GM23248 (cell line): ENCODE results near the gene STXBP6. TPM values are rescaled to one million over a fixed set of nuclear protein-coding genes. Genes with fewer than 3 reads are reported as not detected.
A peak's percentile ranks its signal among the peaks of the same experiment; 100 is the strongest.

Source experiments
- DNase-seq: peaks from one replicate; pipeline ENCODE4 v3.0.0-alpha.2; 2015
- H2AFZ ChIP-seq: fragments of 200-600 bp; sonication (generic); 2 replicates; pipeline ENCODE4 v1.6.1; 2016; ENCODE audit warnings: antibody characterized with exemption
- H3F3A ChIP-seq: fragments of 200-600 bp; sonication (generic); 2 replicates; pipeline ENCODE4 v1.6.1; 2016; ENCODE audit warnings: mild to moderate bottlenecking, antibody characterized with exemption, mixed run types; ENCODE audit not compliant: insufficient read depth
- H3K27ac ChIP-seq: fragments of 200-600 bp; sonication (generic); 2 replicates; pipeline ENCODE4 v1.5.1; 2016; ENCODE audit warnings: mild to moderate bottlenecking
- H3K27me3 ChIP-seq: fragments of 200-600 bp; sonication (generic); replicated peaks from 2 replicates; pipeline ENCODE4 v1.6.1; 2016; ENCODE audit warnings: mild to moderate bottlenecking; ENCODE audit not compliant: insufficient read depth
- H3K36me3 ChIP-seq: fragments of 200-600 bp; sonication (generic); 2 replicates; pipeline ENCODE4 v1.6.1; 2016; ENCODE audit warnings: low read depth, mild to moderate bottlenecking
- H3K4me1 ChIP-seq: fragments of 200-600 bp; sonication (generic); 2 replicates; pipeline ENCODE4 v1.6.1; 2016; ENCODE audit warnings: mild to moderate bottlenecking; ENCODE audit not compliant: insufficient read depth
- H3K4me2 ChIP-seq: fragments of 200-600 bp; sonication (generic); one replicate; pipeline ENCODE4 v1.6.1; 2016; ENCODE audit warnings: mild to moderate bottlenecking; ENCODE audit not compliant: unreplicated experiment
- H3K4me3 ChIP-seq: fragments of 200-600 bp; sonication (generic); 2 replicates; pipeline ENCODE4 v1.5.1; 2016; ENCODE audit warnings: mild to moderate bottlenecking
- H3K79me2 ChIP-seq: fragments of 200-600 bp; sonication (generic); 2 replicates; pipeline ENCODE4 v1.6.1; 2016; ENCODE audit warnings: mild to moderate bottlenecking; ENCODE audit not compliant: insufficient read depth
- H3K9ac ChIP-seq: fragments of 200-600 bp; sonication (generic); 2 replicates; pipeline ENCODE4 v1.6.1; 2016; ENCODE audit warnings: mild to moderate bottlenecking
- H3K9me2 ChIP-seq: fragments of 200-600 bp; sonication (generic); 2 replicates; pipeline ENCODE4 v1.6.1; 2016; ENCODE audit warnings: mixed run types, mild to moderate bottlenecking, moderate library complexity; ENCODE audit not compliant: insufficient read depth
- H3K9me3 ChIP-seq: fragments of 200-600 bp; sonication (generic); one replicate; pipeline ENCODE4 v1.6.1; 2017; ENCODE audit warnings: low read depth
- H4K20me1 ChIP-seq: fragments of 200-600 bp; sonication (generic); 2 replicates; pipeline ENCODE4 v1.6.0; 2016; ENCODE audit not compliant: insufficient read depth
- EZH2 ChIP-seq: fragments of 200-600 bp; sonication (generic); IDR thresholded peaks from 2 replicates; pipeline ENCODE4 v1.6.1; 2018; ENCODE audit warnings: antibody characterized with exemption, mild to moderate bottlenecking; ENCODE audit not compliant: insufficient read depth, poor library complexity, severe bottlenecking
- EZH2phosphoT487 ChIP-seq: fragments of 200-600 bp; sonication (generic); IDR thresholded peaks from 2 replicates; pipeline ENCODE4 v1.6.1; 2018; ENCODE audit warnings: antibody characterized with exemption, moderate library complexity, mild to moderate bottlenecking, low read depth; ENCODE audit not compliant: insufficient read depth
- WGBS, 2 experiments: methylation state at CpG; one replicate each; pipeline ENCODE4 v1.1.6; 2015 to 2017; ENCODE audit warnings: low lambda C conversion rate in 2 of 2, low coverage in 1 of 2; ENCODE audit errors: missing lambda C conversion rate in 2 of 2; 5-methylcytosine and 5-hydroxymethylcytosine counted together
- in situ Hi-C: fragments of 300-500 bp; cut with MboI; formaldehyde crosslinking; loops from 2 replicates; pipeline ENCODE4 v1.15.0; 2020
- polyA plus RNA-seq: library from polyadenylated mRNA; unstranded; fragments of >200 nt; fragmentation: Nextera tagmentation; extraction: Ambion mirVana; gene quantifications from 2 replicates; pipeline ENCODE4 v1.2.1, GENCODE V29; 2016
- total RNA-seq: library from RNA; depleted of rRNA; stranded (reverse); fragments of >200 nt; shearing (Covaris generic); gene quantifications from 2 replicates; pipeline ENCODE4 v1.2.3, GENCODE V29; 2014

Gene STXBP6
- total and polyA plus RNA-seq, 2 experiments from 2014 or later, result 13.9 to 19.6 TPM

GRCh38 chr14:24857277-24857676 is 192.7 kb downstream of the STXBP6 start:
- Histone ChIP-seq H3K9me3 (no peaks in the 10 kb centered on the region), H3K36me3 (no peaks in the 10 kb centered on the region), H3K27me3 (no peaks in the 10 kb centered on the region), H3K4me1 (peaks cover 17% of the 10 kb centered on the region), H3K9me2 (no peaks in the 10 kb centered on the region), H3F3A (peaks cover 12% of the 10 kb centered on the region), H4K20me1 (no peaks in the 10 kb centered on the region), H3K79me2 (0 out of 2 replicates have a peak, but pooled peaks cover 2% of the 10 kb centered on the region), H3K9ac (no peak overlapping the region), H3K4me2 (no peak overlapping the region), H2AFZ (no peak overlapping the region), H3K27ac (no peak overlapping the region), H3K4me3 (no peak overlapping the region)
- in situ Hi-C loops, result no loop called here
- DNase-seq, result no peak
- TF ChIP-seq EZH2 (no peak), EZH2phosphoT487 (no peak)
- WGBS, 2 experiments, result 86 to 100% methylated on average over 1 of the region's 1 CpG

GRCh38 chr14:24853446-24853845 is 196.5 kb downstream of the STXBP6 start:
- no peak for TF ChIP-seq EZH2
- peaks cover 28% of the 10 kb centered on the region for H3K4me1 ChIP-seq
- H3K27ac ChIP-seq, result no peak overlapping the region
- in situ Hi-C loops, result no loop called here
- no peaks in the 10 kb centered on the region for H3K36me3 ChIP-seq
- H3K4me2 ChIP-seq, result no peak overlapping the region
- H4K20me1 ChIP-seq, result no peaks in the 10 kb centered on the region
- H3K9me3 ChIP-seq, result no peaks in the 10 kb centered on the region
- H3K27me3 ChIP-seq, result no peaks in the 10 kb centered on the region
- 73 to 76% methylated on average over 2 of the region's 2 CpGs for WGBS, 2 experiments
- no peak overlapping the region for H2AFZ ChIP-seq
- H3F3A ChIP-seq, result peaks cover 22% of the 10 kb centered on the region
- no peak for DNase-seq
- no peak overlapping the region for H3K9ac ChIP-seq
- H3K79me2 ChIP-seq, result no peaks in the 10 kb centered on the region
- no peaks in the 10 kb centered on the region for H3K9me2 ChIP-seq
- no peak overlapping the region for H3K4me3 ChIP-seq

- Histone ChIP-seq H3K4me1 (peaks cover 38% of the 10 kb centered on the region), H3K9ac (no peak overlapping the region), H3K4me3 (no peak overlapping the region), H3K27me3 (no peaks in the 10 kb centered on the region), H4K20me1 (no peaks in the 10 kb centered on the region), H3K27ac (0 out of 2 replicates have a peak overlapping the region, but pooled peaks have one; percentile 18), H3F3A (peaks cover 31% of the 10 kb centered on the region), H2AFZ (no peak overlapping the region), H3K4me2 (no peak overlapping the region), H3K9me3 (no peaks in the 10 kb centered on the region), H3K79me2 (no peaks in the 10 kb centered on the region), H3K36me3 (no peaks in the 10 kb centered on the region), H3K9me2 (no peaks in the 10 kb centered on the region)
- 84 to 85% methylated on average over 6 of the region's 6 CpGs for WGBS, 2 experiments
- in situ Hi-C loops, result no loop called here
- no peak for DNase-seq
- TF ChIP-seq EZH2 (no peak), EZH2phosphoT487 (no peak)
Observed at GRCh38 chr14:24852312-24853060, 197.5 kb downstream of the STXBP6 start.

GRCh38 chr14:24851837-24852236 is 198.1 kb downstream of the STXBP6 start:
- peak; percentile 60 for DNase-seq
- H3F3A ChIP-seq, result peaks cover 37% of the 10 kb centered on the region
- H2AFZ ChIP-seq, result no peak overlapping the region
- 0 out of 2 replicates have a peak overlapping the region, but pooled peaks have one; percentile 18 for H3K27ac ChIP-seq
- H3K9me2 ChIP-seq, result no peaks in the 10 kb centered on the region
- H4K20me1 ChIP-seq, result no peaks in the 10 kb centered on the region
- TF ChIP-seq EZH2 (no peak), EZH2phosphoT487 (no peak)
- H3K36me3 ChIP-seq, result no peaks in the 10 kb centered on the region
- in situ Hi-C loops, result no loop called here
- no peak overlapping the region for H3K4me3 ChIP-seq
- no peak overlapping the region for H3K9ac ChIP-seq
- H3K79me2 ChIP-seq, result no peaks in the 10 kb centered on the region
- H3K4me1 ChIP-seq, result peaks cover 39% of the 10 kb centered on the region
- no peaks in the 10 kb centered on the region for H3K9me3 ChIP-seq
- H3K4me2 ChIP-seq, result no peak overlapping the region
- H3K27me3 ChIP-seq, result no peaks in the 10 kb centered on the region

GRCh38 chr14:24851406-24851805 is 198.5 kb downstream of the STXBP6 start:
- Histone ChIP-seq H3K27ac (no peak overlapping the region), H3K9me2 (no peaks in the 10 kb centered on the region), H2AFZ (no peak overlapping the region), H3K27me3 (no peaks in the 10 kb centered on the region), H3K4me2 (no peak overlapping the region), H3K4me3 (no peak overlapping the region), H3K79me2 (no peaks in the 10 kb centered on the region), H3K36me3 (no peaks in the 10 kb centered on the region), H4K20me1 (no peaks in the 10 kb centered on the region), H3F3A (peaks cover 38% of the 10 kb centered on the region), H3K4me1 (peaks cover 39% of the 10 kb centered on the region), H3K9me3 (no peaks in the 10 kb centered on the region), H3K9ac (no peak overlapping the region)
- 66 to 81% methylated on average over 3 to 4 of the region's 4 CpGs for WGBS, 2 experiments
- TF ChIP-seq EZH2phosphoT487 (no peak), EZH2 (no peak)
- DNase-seq, result no peak
- in situ Hi-C loops, result no loop called here
